Keratinocyte (primary cell): Measurements from ENCODE around the gene HMGCR.

Experiments used
- CTCF ChIP-seq, 3 experiments: IDR thresholded peaks in 1 of 3; conservative IDR thresholded peaks in 1 of 3; optimal IDR thresholded peaks in 1 of 3; 2 replicates in 2 of 3; 3 replicates in 1 of 3; pipeline versions ENCODE3 to v1.5.1; 2011; ENCODE audit warnings: low read length in 3 of 3, mild to moderate bottlenecking in 3 of 3, moderate library complexity in 2 of 3, control low read depth in 1 of 3, inconsistent platforms in 1 of 3; ENCODE audit not compliant: insufficient read depth in 2 of 3; ENCODE audit errors: extremely low read depth in 1 of 3
- EZH2 ChIP-seq: IDR thresholded peaks from one replicate; pipeline ENCODE4 v1.6.1; 2012; ENCODE audit warnings: inconsistent platforms, mild to moderate bottlenecking, low read length, moderate library complexity

GRCh38 chr5:75348241-75348640, 11.2 kb downstream of the HMGCR start:
- no peak for TF ChIP-seq CTCF (optimal IDR thresholded peaks at IDR 0.05 in 1 of 3, IDR thresholded peaks at IDR 0.05 in 1 of 3, conservative IDR thresholded peaks at IDR 0.05 in 1 of 3; ENCODE audit: extremely low read depth in 1 of 3, insufficient read depth in 2 of 3, low read length in 3 of 3)
- no peak for TF ChIP-seq EZH2
